AG10803 (cell line): ENCODE measurements around the gene VPS13A.
"Not testable (repeated sequence)": the region's sequence is repeated elsewhere in the genome, so short reads cannot be mapped to it uniquely, and the experiment has no call there.

Source experiments
- DNase-seq: peaks from one replicate; pipeline ENCODE4 v3.0.0; 2010; ENCODE audit warnings: low read depth
- H3K4me3 ChIP-seq: 2 replicates; pipeline ENCODE4 v1.5.1; 2011; ENCODE audit warnings: mild to moderate bottlenecking, low read length, control low read depth
- TF ChIP-seq, protein P1 (sequence below): conservative IDR thresholded peaks from 2 replicates; pipeline ENCODE4 v1.5.1; 2011; ENCODE audit warnings: mild to moderate bottlenecking, low read length, control low read depth, inconsistent platforms

Gene VPS13A

DNA sequence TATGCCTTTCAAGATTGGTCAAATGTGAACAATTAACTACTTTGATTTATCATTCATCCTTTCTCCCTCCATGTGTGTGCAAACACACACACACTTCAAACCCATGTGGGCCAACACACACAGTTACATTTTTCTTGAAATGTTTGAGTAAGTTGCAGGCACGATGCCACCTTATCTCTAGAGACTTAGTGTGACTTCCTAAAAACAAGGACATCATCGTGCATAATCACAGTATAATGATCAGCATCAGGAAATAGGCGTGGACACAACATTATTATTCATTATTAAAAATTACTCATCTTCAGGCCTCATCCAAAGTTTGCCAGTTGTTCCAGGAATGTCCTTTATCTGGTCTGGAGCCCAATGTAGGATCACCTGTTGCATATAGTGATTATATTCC lies 261.3 kb downstream of the VPS13A start:
- H3K4me3 ChIP-seq, result no peak overlapping the region
- TF ChIP-seq, protein P1, sequence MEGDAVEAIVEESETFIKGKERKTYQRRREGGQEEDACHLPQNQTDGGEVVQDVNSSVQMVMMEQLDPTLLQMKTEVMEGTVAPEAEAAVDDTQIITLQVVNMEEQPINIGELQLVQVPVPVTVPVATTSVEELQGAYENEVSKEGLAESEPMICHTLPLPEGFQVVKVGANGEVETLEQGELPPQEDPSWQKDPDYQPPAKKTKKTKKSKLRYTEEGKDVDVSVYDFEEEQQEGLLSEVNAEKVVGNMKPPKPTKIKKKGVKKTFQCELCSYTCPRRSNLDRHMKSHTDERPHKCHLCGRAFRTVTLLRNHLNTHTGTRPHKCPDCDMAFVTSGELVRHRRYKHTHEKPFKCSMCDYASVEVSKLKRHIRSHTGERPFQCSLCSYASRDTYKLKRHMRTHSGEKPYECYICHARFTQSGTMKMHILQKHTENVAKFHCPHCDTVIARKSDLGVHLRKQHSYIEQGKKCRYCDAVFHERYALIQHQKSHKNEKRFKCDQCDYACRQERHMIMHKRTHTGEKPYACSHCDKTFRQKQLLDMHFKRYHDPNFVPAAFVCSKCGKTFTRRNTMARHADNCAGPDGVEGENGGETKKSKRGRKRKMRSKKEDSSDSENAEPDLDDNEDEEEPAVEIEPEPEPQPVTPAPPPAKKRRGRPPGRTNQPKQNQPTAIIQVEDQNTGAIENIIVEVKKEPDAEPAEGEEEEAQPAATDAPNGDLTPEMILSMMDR, result no peak
- no peak for DNase-seq

DNA sequence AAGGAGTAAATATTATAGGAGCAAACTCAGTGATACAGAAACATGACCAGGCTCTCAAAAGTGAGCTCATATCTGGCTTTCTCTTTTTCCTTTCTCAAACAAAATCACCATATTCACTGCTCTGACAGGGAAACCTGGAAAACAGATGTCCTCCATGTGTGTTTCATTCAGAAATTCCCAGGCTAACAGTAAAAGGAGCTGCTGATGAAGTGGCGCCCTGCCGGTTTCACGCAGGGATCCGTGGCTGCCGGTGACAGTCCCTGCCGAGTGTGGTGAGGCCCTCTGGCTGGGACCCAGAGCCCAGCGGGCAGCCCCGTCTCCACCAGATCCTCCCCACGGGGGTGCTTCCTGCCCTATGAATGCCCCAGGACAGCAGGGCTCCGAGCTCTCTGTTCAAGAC lies 262.7 kb downstream of the VPS13A start:
- TF ChIP-seq, protein P1, result no peak
- peak overlapping the region; percentile 28 for H3K4me3 ChIP-seq
- peak; percentile 66 for DNase-seq

DNA sequence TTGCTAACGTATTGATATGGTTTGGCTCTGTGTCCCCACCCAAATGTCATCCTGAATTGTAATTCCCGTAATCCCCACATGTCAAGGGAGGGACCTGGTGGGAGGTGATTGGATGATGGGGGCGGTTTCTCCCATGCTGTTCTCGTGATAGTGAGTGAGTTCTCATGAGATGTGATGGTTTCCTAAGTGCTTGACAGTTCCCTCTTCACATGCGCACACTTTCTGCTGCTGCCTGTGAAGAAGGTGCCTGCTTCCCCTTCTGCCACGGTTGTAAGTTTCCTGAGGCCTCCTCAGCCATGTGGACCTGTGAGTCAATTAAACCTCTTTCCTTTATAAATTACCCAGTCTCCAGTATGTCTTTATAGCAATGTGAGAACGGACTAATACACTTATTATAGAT lies 263.8 kb downstream of the VPS13A start:
- not testable (repeated sequence) for H3K4me3 ChIP-seq, DNase-seq

DNA sequence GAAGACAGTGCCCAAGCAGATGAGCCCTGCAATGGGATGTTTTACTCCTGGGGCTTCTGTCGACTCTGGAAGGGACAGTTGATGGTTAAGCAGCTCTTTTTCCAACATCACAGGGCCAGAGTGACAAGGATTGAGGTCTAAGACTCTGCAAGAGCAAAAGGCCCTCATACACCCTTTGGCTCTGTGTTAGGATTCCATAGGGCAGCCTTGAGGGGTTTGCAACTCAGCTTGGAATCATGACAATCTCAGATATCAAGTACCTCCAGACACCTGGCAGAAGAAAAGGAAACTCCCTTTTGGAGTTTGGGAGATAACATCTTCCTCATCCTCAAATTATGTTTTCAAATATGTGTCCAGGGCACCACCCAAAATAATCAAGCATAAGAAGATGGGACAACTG lies 265.1 kb downstream of the VPS13A start:
- no peak overlapping the region for H3K4me3 ChIP-seq
- no peak for DNase-seq
- TF ChIP-seq, protein P1, result no peak

DNA sequence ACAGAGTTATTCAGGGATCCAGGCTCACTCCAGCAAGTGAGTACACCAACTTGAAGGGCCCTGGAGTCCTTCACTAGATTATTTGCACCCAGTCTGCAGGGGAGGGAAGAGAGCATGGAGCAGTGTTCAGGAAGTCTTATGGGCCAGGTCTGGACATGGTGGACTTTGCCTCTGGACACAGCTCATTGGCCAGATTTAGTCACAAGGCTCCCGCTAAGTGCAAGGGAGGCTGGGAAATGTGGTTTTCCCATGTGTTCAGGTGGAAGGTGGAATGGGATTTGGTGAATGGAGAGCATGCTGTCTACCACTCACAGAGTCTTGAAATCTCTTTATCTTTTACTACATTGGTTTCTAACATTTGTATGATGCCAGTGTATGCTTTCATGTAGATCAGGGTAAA lies 270.3 kb downstream of the VPS13A start:
- TF ChIP-seq, protein P1, result no peak

DNA sequence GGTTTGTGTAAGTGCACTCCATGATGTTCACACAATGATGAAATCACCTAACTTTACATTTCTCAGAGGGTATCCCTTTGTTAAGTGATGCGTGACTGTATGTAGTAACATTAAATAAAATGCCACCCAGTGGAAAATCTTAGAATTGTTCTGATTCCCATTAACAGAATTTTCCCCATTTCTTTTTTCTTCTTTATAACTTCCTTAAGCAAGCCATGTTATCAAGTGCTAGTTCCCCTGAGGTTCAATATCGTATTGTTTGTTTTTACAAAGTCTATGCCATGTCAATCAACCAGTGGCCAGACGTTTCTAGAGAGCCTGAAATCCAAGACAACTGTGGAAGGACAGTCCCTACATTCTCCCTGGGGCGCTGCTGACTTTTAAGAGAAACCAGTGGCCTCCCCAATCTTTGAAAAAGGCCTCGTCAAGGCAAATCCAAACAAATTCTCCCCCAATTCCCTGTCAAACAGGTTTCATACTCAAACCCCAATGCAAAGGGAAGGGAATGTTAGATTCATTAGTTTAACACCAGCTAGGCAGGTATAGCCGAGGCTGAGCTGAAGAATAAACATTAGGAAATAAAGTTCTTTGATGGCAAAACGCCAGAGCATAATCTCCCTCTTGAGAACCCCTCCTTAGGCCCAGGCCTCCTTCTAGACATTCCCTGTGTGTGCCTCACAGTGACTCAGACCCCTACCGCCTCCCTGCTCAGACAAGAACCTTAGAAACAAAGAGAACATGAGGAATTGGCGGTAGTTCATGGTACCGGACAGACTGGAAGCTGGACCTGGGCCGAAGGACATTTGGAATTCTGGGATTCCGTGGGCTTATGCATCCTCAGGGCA lies 272.1 kb downstream of the VPS13A start:
- TF ChIP-seq, protein P1, result peak; percentile 19
- DNase-seq, result peak; percentile 46

More for the DNA sequence above, 270.3 kb downstream of the VPS13A start:
- H3K4me3 ChIP-seq, result no peak overlapping the region
- no peak for DNase-seq

DNA sequence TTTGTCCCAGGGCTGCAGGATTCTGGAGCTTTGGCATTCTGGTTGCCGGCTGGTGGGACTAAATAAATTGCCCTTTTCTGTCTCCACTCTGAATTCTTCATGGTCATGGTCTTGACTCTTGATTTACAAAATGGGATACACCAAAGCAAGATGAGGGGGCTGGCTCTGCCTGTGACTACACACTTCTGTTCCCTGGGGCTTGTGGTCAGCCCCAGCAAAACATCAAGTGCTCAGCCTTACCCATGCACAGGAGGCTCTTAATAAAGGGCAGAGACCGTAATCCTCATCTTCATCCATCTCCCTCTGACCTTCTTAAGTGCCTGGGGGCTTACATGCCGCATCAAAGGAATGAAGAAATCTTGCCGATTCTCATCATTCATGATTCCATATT lies 272.7 kb downstream of the VPS13A start:
- H3K4me3 ChIP-seq, result no peak overlapping the region
- TF ChIP-seq, protein P1, result no peak
- DNase-seq, result no peak

More for the DNA sequence above, 272.1 kb downstream of the VPS13A start:
- H3K4me3 ChIP-seq, result no peak overlapping the region

DNA sequence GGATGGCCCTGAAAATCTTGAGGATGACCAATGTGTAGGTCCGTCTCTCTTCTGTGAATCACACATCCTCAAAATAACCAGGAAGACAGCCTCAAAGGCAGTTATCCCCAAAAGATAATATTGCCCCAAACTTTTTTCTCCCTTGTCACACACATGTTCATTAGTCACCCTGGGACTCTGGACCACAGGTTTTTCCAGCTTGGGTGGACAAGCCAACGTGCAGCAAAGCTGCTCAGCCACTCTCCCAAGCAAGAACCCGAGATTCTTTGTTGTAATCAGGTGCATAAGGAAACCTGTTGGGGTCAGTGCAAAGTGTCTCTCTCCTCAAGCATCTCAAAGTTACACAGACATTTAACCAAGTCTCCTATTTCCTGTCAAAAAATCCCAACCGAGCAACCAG lies 274.2 kb downstream of the VPS13A start:
- DNase-seq, result no peak
- no peak overlapping the region for H3K4me3 ChIP-seq
- TF ChIP-seq, protein P1, result no peak
